ENCODE measurements around the gene NCAPG2.

NCAPG2 gene

GRCh38 chr7:158663428-158663741, 41.2 kb downstream of the NCAPG2 start:
- peaks cover 15% of the 10 kb centered on the region for H3K36me3 ChIP-seq (ENCODE audit: control insufficient read depth, insufficient read depth, low read length, severe bottlenecking)

GRCh38 chr7:158662610-158663427, 41.8 kb downstream of the NCAPG2 start:
- no peaks in the 10 kb centered on the region for H3K9me3 ChIP-seq (ENCODE audit: control insufficient read depth, low read length)
- DNase-seq (ENCODE audit: low read depth): no peak
- no peak overlapping the region for H3K9ac ChIP-seq (ENCODE audit: low read length)
- H3K27me3 ChIP-seq (replicated peaks; ENCODE audit: control insufficient read depth, insufficient read depth, low read length): no peaks in the 10 kb centered on the region
- H3K4me1 ChIP-seq (ENCODE audit: control insufficient read depth, insufficient read depth, low read length): no peaks in the 10 kb centered on the region
- H3K4me3 ChIP-seq (ENCODE audit: low read length): no peak overlapping the region
- H3K36me3 ChIP-seq (ENCODE audit: control insufficient read depth, insufficient read depth, low read length, severe bottlenecking): peaks cover 15% of the 10 kb centered on the region

More at GRCh38 chr7:158663428-158663741, 41.2 kb downstream of the NCAPG2 start:
- Histone ChIP-seq H3K27me3 (replicated peaks; ENCODE audit: control insufficient read depth, insufficient read depth, low read length) (no peaks in the 10 kb centered on the region), H3K4me3 (ENCODE audit: low read length) (no peak overlapping the region), H3K9me3 (ENCODE audit: control insufficient read depth, low read length) (no peaks in the 10 kb centered on the region), H3K9ac (ENCODE audit: low read length) (no peak overlapping the region), H3K4me1 (ENCODE audit: control insufficient read depth, insufficient read depth, low read length) (no peaks in the 10 kb centered on the region)
- no peak for DNase-seq (ENCODE audit: low read depth)

- peaks cover 19% of the 10 kb centered on the region for H3K36me3 ChIP-seq (ENCODE audit: control insufficient read depth, insufficient read depth, low read length, severe bottlenecking)
- H3K4me1 ChIP-seq (ENCODE audit: control insufficient read depth, insufficient read depth, low read length): no peaks in the 10 kb centered on the region
- no peak for DNase-seq (ENCODE audit: low read depth)
- H3K4me3 ChIP-seq (ENCODE audit: low read length): no peak overlapping the region
- H3K9ac ChIP-seq (ENCODE audit: low read length): no peak overlapping the region
- no peaks in the 10 kb centered on the region for H3K9me3 ChIP-seq (ENCODE audit: control insufficient read depth, low read length)
- no peaks in the 10 kb centered on the region for H3K27me3 ChIP-seq (replicated peaks; ENCODE audit: control insufficient read depth, insufficient read depth, low read length)
Observed at GRCh38 chr7:158658475-158658874, 46.1 kb downstream of the NCAPG2 start.

GRCh38 chr7:158657189-158657746, 47.3 kb downstream of the NCAPG2 start:
- DNase-seq (ENCODE audit: low read depth): no peak
- peaks cover 4% of the 10 kb centered on the region for H3K4me1 ChIP-seq (ENCODE audit: control insufficient read depth, insufficient read depth, low read length)
- H3K36me3 ChIP-seq (ENCODE audit: control insufficient read depth, insufficient read depth, low read length, severe bottlenecking): peaks cover 15% of the 10 kb centered on the region
- H3K4me3 ChIP-seq (ENCODE audit: low read length): no peak overlapping the region
- no peak overlapping the region for H3K9ac ChIP-seq (ENCODE audit: low read length)
- H3K27me3 ChIP-seq (replicated peaks; ENCODE audit: control insufficient read depth, insufficient read depth, low read length): no peaks in the 10 kb centered on the region
- H3K9me3 ChIP-seq (ENCODE audit: control insufficient read depth, low read length): no peaks in the 10 kb centered on the region

GRCh38 chr7:158655931-158656441, 48.6 kb downstream of the NCAPG2 start:
- no peak for DNase-seq (ENCODE audit: low read depth)
- no peak overlapping the region for H3K9ac ChIP-seq (ENCODE audit: low read length)
- H3K4me1 ChIP-seq (ENCODE audit: control insufficient read depth, insufficient read depth, low read length): peaks cover 17% of the 10 kb centered on the region
- H3K36me3 ChIP-seq (ENCODE audit: control insufficient read depth, insufficient read depth, low read length, severe bottlenecking): peaks cover 11% of the 10 kb centered on the region
- no peak overlapping the region for H3K4me3 ChIP-seq (ENCODE audit: low read length)
- H3K27me3 ChIP-seq (replicated peaks; ENCODE audit: control insufficient read depth, insufficient read depth, low read length): no peaks in the 10 kb centered on the region
- H3K9me3 ChIP-seq (ENCODE audit: control insufficient read depth, low read length): no peaks in the 10 kb centered on the region

- Histone ChIP-seq H3K36me3 (ENCODE audit: control insufficient read depth, insufficient read depth, low read length, severe bottlenecking) (peaks cover 11% of the 10 kb centered on the region), H3K4me1 (ENCODE audit: control insufficient read depth, insufficient read depth, low read length) (peaks cover 21% of the 10 kb centered on the region), H3K9ac (ENCODE audit: low read length) (no peak overlapping the region), H3K9me3 (ENCODE audit: control insufficient read depth, low read length) (no peaks in the 10 kb centered on the region), H3K4me3 (ENCODE audit: low read length) (no peak overlapping the region), H3K27me3 (replicated peaks; ENCODE audit: control insufficient read depth, insufficient read depth, low read length) (no peaks in the 10 kb centered on the region)
- no peak for DNase-seq (ENCODE audit: low read depth)
Observed at GRCh38 chr7:158655507-158655906, 49.1 kb downstream of the NCAPG2 start.

GRCh38 chr7:158651968-158652565, 52.5 kb downstream of the NCAPG2 start:
- Histone ChIP-seq H3K4me1 (ENCODE audit: control insufficient read depth, insufficient read depth, low read length) (peaks cover 40% of the 10 kb centered on the region), H3K4me3 (ENCODE audit: low read length) (peak overlapping the region; percentile 24), H3K9ac (ENCODE audit: low read length) (no peak overlapping the region), H3K9me3 (ENCODE audit: control insufficient read depth, low read length) (no peaks in the 10 kb centered on the region), H3K27me3 (replicated peaks; ENCODE audit: control insufficient read depth, insufficient read depth, low read length) (no peaks in the 10 kb centered on the region), H3K36me3 (ENCODE audit: control insufficient read depth, insufficient read depth, low read length, severe bottlenecking) (peaks cover 11% of the 10 kb centered on the region)
- peak; percentile 20 for DNase-seq (ENCODE audit: low read depth)

GRCh38 chr7:158650821-158651225, 53.8 kb downstream of the NCAPG2 start:
- no peak overlapping the region for H3K4me3 ChIP-seq (ENCODE audit: low read length)
- H3K27me3 ChIP-seq (replicated peaks; ENCODE audit: control insufficient read depth, insufficient read depth, low read length): no peaks in the 10 kb centered on the region
- peak overlapping the region; percentile 32 for H3K9ac ChIP-seq (ENCODE audit: low read length)
- H3K9me3 ChIP-seq (ENCODE audit: control insufficient read depth, low read length): no peaks in the 10 kb centered on the region
- DNase-seq (ENCODE audit: low read depth): peak; percentile 66
- H3K36me3 ChIP-seq (ENCODE audit: control insufficient read depth, insufficient read depth, low read length, severe bottlenecking): peaks cover 7% of the 10 kb centered on the region
- peaks cover 40% of the 10 kb centered on the region for H3K4me1 ChIP-seq (ENCODE audit: control insufficient read depth, insufficient read depth, low read length)

- Histone ChIP-seq H3K36me3 (ENCODE audit: control insufficient read depth, insufficient read depth, low read length, severe bottlenecking) (peaks cover under 1% of the 10 kb centered on the region), H3K27me3 (replicated peaks; ENCODE audit: control insufficient read depth, insufficient read depth, low read length) (no peaks in the 10 kb centered on the region), H3K9ac (ENCODE audit: low read length) (no peak overlapping the region), H3K4me1 (ENCODE audit: control insufficient read depth, insufficient read depth, low read length) (peaks cover 40% of the 10 kb centered on the region), H3K4me3 (ENCODE audit: low read length) (peak overlapping the region; percentile 31), H3K9me3 (ENCODE audit: control insufficient read depth, low read length) (no peaks in the 10 kb centered on the region)
- peak; percentile 97 for DNase-seq (ENCODE audit: low read depth)
Observed at GRCh38 chr7:158649279-158649678, 55.3 kb downstream of the NCAPG2 start.

GRCh38 chr7:158648787-158649186, 55.8 kb downstream of the NCAPG2 start:
- Histone ChIP-seq H3K9ac (ENCODE audit: low read length) (peak overlapping the region; percentile 36), H3K27me3 (replicated peaks; ENCODE audit: control insufficient read depth, insufficient read depth, low read length) (no peaks in the 10 kb centered on the region), H3K4me1 (ENCODE audit: control insufficient read depth, insufficient read depth, low read length) (peaks cover 40% of the 10 kb centered on the region), H3K9me3 (ENCODE audit: control insufficient read depth, low read length) (no peaks in the 10 kb centered on the region), H3K4me3 (ENCODE audit: low read length) (peak overlapping the region; percentile 31), H3K36me3 (ENCODE audit: control insufficient read depth, insufficient read depth, low read length, severe bottlenecking) (no peaks in the 10 kb centered on the region)
- no peak for DNase-seq (ENCODE audit: low read depth)

GRCh38 chr7:158648168-158648567, 56.4 kb downstream of the NCAPG2 start:
- Histone ChIP-seq H3K9ac (ENCODE audit: low read length) (no peak overlapping the region), H3K4me3 (ENCODE audit: low read length) (no peak overlapping the region), H3K27me3 (replicated peaks; ENCODE audit: control insufficient read depth, insufficient read depth, low read length) (no peaks in the 10 kb centered on the region), H3K4me1 (ENCODE audit: control insufficient read depth, insufficient read depth, low read length) (peaks cover 40% of the 10 kb centered on the region), H3K9me3 (ENCODE audit: control insufficient read depth, low read length) (no peaks in the 10 kb centered on the region), H3K36me3 (ENCODE audit: control insufficient read depth, insufficient read depth, low read length, severe bottlenecking) (no peaks in the 10 kb centered on the region)
- DNase-seq (ENCODE audit: low read depth): no peak

Measured in adipocyte (in vitro differentiated cells).